ENCODE data around the gene ADAD2.

Gene ADAD2

DNA sequence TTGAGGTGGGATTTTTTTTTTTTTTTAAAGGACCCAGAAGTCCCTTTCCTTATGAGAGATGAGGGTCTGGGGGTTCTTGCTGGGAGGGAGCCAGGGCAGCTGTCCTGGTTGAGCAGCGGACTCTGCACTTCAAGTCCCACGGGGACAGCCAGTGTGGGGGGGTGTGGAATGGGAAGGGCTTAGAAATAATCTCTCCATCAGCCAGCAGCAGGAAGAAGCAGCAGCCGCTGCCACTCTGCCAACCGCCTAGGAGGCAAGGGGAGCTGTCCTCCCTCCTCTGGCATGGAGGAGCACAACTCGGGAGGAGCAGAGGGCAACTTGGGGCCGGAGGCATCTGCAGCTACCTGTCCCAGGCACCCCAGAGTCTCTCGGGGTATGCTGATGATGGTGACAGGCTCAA, 49.0 kb downstream of the ADAD2 start, which contains the start of gene KCNG4:
KCNG4 (minus strand) TSS at position 104 of the 400 bp plus-strand sequence. CDS start 2,527 bp downstream, outside the sequence.
- Histone ChIP-seq H3K27me3 (ENCODE audit: control insufficient read depth, insufficient read depth, low read length) (no peaks in the 10 kb centered on the region), H3K9ac (ENCODE audit: low read depth, low read length) (no peak within 1 kb of the TSS), H3K27ac (ENCODE audit: low read depth, low read length) (no peak within 1 kb of the TSS), H3K9me3 (ENCODE audit: control insufficient read depth, insufficient read depth, low read length) (no peaks in the 10 kb centered on the region), H3K4me3 (ENCODE audit: low read depth, low read length) (no peak within 1 kb of the TSS), H3K4me1 (ENCODE audit: control insufficient read depth, insufficient read depth, low read length) (no peaks in the 10 kb centered on the region), H3K36me3 (ENCODE audit: control insufficient read depth, insufficient read depth, low read length) (no peaks in the 10 kb centered on the region)

DNA sequence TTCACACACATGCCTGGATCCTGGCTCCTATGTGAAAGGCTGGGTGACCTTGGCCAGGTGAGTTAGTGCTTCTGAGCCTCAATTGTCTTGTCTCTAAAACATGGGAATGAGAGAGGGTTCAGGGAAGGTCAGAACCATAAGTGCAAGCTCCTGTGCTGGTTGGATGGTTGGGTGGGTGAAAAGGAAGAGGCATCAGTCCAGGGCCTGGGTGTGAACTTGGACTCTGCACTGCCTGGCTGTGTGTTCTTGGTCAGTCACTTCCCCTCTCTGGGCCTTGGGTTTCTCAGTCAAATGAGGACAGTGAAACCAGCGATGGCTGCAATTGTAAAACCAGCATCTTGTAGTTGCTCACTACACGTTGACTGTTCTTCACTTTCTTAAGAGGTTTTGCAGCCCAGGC, 49.5 kb downstream of the ADAD2 start:
- Histone ChIP-seq H3K27me3 (ENCODE audit: control insufficient read depth, insufficient read depth, low read length) (no peaks in the 10 kb centered on the region), H3K9ac (ENCODE audit: low read depth, low read length) (no peak overlapping the region), H3K4me3 (ENCODE audit: low read depth, low read length) (no peak overlapping the region), H3K9me3 (ENCODE audit: control insufficient read depth, insufficient read depth, low read length) (no peaks in the 10 kb centered on the region), H3K36me3 (ENCODE audit: control insufficient read depth, insufficient read depth, low read length) (no peaks in the 10 kb centered on the region), H3K27ac (ENCODE audit: low read depth, low read length) (no peak overlapping the region), H3K4me1 (ENCODE audit: control insufficient read depth, insufficient read depth, low read length) (no peaks in the 10 kb centered on the region)

DNA sequence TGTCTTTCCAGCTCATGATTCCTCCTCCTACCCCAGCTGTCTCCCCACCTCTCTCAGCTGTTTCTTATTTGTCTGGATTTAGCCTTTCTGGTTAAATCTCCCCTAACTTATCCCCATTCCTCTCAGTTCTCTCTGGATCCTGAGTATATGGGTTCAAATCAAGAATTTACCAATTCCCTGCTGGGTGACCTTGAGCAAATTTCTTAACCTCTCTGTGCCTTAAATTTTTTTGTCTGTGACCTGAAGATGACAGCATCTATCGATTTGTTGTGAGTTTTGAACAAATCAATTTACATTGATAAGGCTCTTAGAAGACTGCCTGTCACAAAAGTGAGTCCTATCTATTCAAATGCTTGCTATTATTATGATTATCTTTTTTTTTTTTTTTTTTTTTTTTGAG, 50.8 kb downstream of the ADAD2 start:
- H3K4me1 ChIP-seq (ENCODE audit: control insufficient read depth, insufficient read depth, low read length): no peaks in the 10 kb centered on the region
- no peaks in the 10 kb centered on the region for H3K36me3 ChIP-seq (ENCODE audit: control insufficient read depth, insufficient read depth, low read length)
- H3K27ac ChIP-seq (ENCODE audit: low read depth, low read length): no peak overlapping the region
- H3K9me3 ChIP-seq (ENCODE audit: control insufficient read depth, insufficient read depth, low read length): no peaks in the 10 kb centered on the region
- H3K9ac ChIP-seq (ENCODE audit: low read depth, low read length): no peak overlapping the region
- H3K4me3 ChIP-seq (ENCODE audit: low read depth, low read length): no peak overlapping the region
- no peaks in the 10 kb centered on the region for H3K27me3 ChIP-seq (ENCODE audit: control insufficient read depth, insufficient read depth, low read length)

DNA sequence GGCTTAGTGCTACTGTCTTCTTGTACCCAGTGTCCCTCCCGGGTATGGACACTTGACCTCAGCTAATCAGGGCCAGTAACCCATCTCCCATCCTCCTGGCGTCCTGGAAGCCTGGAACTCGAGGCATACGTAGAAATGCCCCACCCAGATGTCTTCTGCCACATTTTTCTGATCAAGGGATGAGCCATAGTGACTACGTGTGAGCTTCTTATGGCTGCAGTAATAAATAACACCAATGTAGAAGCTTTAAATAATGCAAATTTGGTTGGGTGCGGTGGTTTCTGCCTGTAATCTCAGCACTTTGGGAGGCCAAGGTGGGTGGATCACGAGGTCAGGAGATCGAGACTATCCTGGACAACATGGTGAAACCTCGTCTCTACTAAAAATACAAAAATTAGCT, 51.9 kb downstream of the ADAD2 start:
- Histone ChIP-seq H3K36me3 (ENCODE audit: control insufficient read depth, insufficient read depth, low read length) (no peaks in the 10 kb centered on the region), H3K9me3 (ENCODE audit: control insufficient read depth, insufficient read depth, low read length) (no peaks in the 10 kb centered on the region), H3K27ac (ENCODE audit: low read depth, low read length) (no peak overlapping the region), H3K4me1 (ENCODE audit: control insufficient read depth, insufficient read depth, low read length) (no peaks in the 10 kb centered on the region), H3K27me3 (ENCODE audit: control insufficient read depth, insufficient read depth, low read length) (no peaks in the 10 kb centered on the region), H3K4me3 (ENCODE audit: low read depth, low read length) (no peak overlapping the region), H3K9ac (ENCODE audit: low read depth, low read length) (no peak overlapping the region)

DNA sequence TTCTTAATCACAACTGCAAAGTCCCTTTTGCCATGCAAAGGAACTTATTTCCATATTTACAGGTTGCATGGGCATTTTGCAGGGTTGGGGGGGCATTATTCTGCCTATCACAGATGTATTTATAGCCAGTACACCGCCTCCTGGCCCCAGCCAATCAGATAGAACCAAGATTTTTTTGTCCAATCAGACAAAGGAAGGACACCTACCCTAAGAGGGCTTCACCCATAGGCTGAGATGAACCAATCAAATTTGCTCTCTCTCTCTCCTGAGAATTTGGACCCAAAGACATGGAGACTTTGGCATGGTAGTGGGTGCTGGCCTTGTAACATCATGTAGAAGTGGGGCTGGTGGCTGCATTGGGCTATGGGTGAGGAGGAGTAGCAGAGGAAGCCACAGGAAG, 52.8 kb downstream of the ADAD2 start:
- no peaks in the 10 kb centered on the region for H3K9me3 ChIP-seq (ENCODE audit: control insufficient read depth, insufficient read depth, low read length)
- H3K4me1 ChIP-seq (ENCODE audit: control insufficient read depth, insufficient read depth, low read length): no peaks in the 10 kb centered on the region
- H3K27ac ChIP-seq (ENCODE audit: low read depth, low read length): no peak overlapping the region
- no peak overlapping the region for H3K4me3 ChIP-seq (ENCODE audit: low read depth, low read length)
- H3K27me3 ChIP-seq (ENCODE audit: control insufficient read depth, insufficient read depth, low read length): no peaks in the 10 kb centered on the region
- no peaks in the 10 kb centered on the region for H3K36me3 ChIP-seq (ENCODE audit: control insufficient read depth, insufficient read depth, low read length)
- no peak overlapping the region for H3K9ac ChIP-seq (ENCODE audit: low read depth, low read length)

DNA sequence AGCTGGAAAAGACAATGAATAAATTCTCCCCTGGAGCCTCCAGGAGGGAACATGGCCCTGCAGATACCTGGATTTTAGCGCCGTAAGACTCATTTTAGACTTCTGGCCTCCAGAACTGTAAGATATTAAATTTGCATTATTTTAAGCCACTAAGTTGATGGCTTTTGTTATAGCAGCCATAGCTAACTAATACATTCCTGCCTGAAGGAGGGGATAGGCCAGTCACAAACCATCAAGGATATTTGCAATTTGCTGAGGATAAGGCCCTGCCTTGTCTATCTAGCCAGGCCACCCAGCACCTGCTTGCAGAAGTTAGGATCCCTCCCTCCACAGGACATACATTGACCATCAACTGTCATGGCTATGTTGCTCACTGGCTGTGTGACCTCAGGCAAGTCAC, 53.8 kb downstream of the ADAD2 start:
- Histone ChIP-seq H3K36me3 (ENCODE audit: control insufficient read depth, insufficient read depth, low read length) (no peaks in the 10 kb centered on the region), H3K27ac (ENCODE audit: low read depth, low read length) (no peak overlapping the region), H3K9me3 (ENCODE audit: control insufficient read depth, insufficient read depth, low read length) (no peaks in the 10 kb centered on the region), H3K9ac (ENCODE audit: low read depth, low read length) (no peak overlapping the region), H3K4me3 (ENCODE audit: low read depth, low read length) (no peak overlapping the region), H3K27me3 (ENCODE audit: control insufficient read depth, insufficient read depth, low read length) (no peaks in the 10 kb centered on the region; the same call in 1 of the 2 replicates), H3K4me1 (ENCODE audit: control insufficient read depth, insufficient read depth, low read length) (no peaks in the 10 kb centered on the region)

DNA sequence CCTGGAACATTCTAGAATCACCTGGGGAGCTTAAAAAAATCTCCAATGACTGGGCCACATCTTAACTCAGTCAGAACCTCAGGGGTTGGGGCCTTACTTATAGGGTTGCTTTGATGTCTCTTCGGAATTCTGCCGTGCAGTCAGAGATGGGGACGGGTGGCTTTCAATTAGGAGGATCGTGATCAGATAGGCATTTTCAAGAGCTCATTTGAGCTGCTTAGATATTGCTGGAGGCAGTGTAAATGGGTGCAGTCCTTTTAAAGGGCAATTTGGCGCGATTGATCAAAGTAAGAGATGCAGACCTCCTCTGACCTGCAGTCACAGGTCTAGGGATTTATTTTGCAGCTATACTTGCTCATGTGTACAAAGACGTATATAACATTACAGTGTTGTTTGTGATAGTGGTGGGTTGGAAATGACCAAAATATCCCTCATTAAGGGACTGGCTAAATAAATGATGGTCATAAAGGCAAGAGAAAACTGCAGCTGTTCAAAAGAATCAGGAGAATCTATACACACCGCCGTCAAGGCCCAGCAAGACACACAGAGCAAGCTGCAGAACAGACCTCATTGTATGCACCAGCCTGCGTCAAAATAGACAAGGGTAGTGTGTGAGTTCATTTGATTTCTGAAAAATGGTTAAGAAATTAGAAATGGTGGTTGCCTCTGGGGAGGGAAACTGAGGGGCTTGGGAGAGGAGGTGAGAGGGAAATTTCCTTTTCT, 55.2 kb downstream of the ADAD2 start:
- Histone ChIP-seq H3K27ac (ENCODE audit: low read depth, low read length) (no peak overlapping the region), H3K4me1 (ENCODE audit: control insufficient read depth, insufficient read depth, low read length) (no peaks in the 10 kb centered on the region), H3K4me3 (ENCODE audit: low read depth, low read length) (no peak overlapping the region), H3K36me3 (ENCODE audit: control insufficient read depth, insufficient read depth, low read length) (no peaks in the 10 kb centered on the region), H3K9me3 (ENCODE audit: control insufficient read depth, insufficient read depth, low read length) (no peaks in the 10 kb centered on the region), H3K9ac (ENCODE audit: low read depth, low read length) (no peak overlapping the region), H3K27me3 (ENCODE audit: control insufficient read depth, insufficient read depth, low read length) (no peaks in the 10 kb centered on the region; the same call in 1 of the 2 replicates)

DNA sequence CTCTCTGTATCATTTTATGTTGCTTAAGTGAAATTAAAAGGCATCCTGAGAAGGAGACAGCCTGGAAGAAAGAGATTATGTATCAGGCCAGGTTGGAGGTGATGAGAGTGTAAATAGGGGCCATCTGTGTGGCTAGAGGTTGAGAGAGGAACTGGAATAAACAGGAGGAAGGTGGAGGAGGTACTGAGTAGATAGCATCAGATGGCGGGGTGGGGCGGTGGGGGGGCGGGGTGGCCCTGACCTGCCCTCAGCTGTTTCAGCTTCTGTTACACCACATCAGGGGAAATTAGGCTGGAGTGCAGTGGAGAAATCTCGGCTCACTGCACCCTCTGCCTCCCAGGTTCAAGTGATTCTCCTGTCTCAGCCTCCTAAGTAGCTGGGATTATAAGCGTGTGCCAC, 55.7 kb downstream of the ADAD2 start:
- H3K4me1 ChIP-seq (ENCODE audit: control insufficient read depth, insufficient read depth, low read length): no peaks in the 10 kb centered on the region
- H3K27me3 ChIP-seq (ENCODE audit: control insufficient read depth, insufficient read depth, low read length): no peaks in the 10 kb centered on the region; the same call in 1 of the 2 replicates
- no peaks in the 10 kb centered on the region for H3K9me3 ChIP-seq (ENCODE audit: control insufficient read depth, insufficient read depth, low read length)
- H3K9ac ChIP-seq (ENCODE audit: low read depth, low read length): no peak overlapping the region
- no peak overlapping the region for H3K4me3 ChIP-seq (ENCODE audit: low read depth, low read length)
- H3K36me3 ChIP-seq (ENCODE audit: control insufficient read depth, insufficient read depth, low read length): no peaks in the 10 kb centered on the region
- no peak overlapping the region for H3K27ac ChIP-seq (ENCODE audit: low read depth, low read length)
